ENCODE data around the gene SNX3.
"Not testable (repeated sequence)": the region's sequence is repeated elsewhere in the genome, so short reads cannot be mapped to it uniquely, and the experiment has no call there.

Gene SNX3

GRCh38 chr6:108254433-108255410 is 6.1 kb downstream of the SNX3 start:
- DNase-seq = no peak

GRCh38 chr6:108253241-108253640 is 7.6 kb downstream of the SNX3 start:
- DNase-seq = no peak

GRCh38 chr6:108252055-108252454 is 8.8 kb downstream of the SNX3 start:
- DNase-seq = no peak

DNA sequence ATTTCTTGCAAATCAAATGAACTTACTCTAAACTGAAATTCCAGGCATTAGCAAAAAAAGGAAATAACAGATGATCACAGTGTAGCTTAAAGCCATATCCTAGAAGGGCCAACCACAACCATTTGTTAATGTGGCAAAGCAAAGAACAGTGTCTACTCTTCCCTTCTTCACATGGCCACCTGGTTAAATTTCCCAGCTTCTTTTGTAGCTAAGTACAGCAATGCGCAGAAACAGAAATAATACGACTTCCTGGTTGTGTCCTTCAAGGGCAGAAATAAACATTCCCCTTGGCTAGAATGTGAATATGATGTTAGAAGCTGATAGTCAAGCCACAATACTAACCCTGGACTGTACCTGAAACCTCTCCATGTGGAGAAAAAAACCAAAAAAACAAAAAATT is 9.6 kb downstream of the SNX3 start:
- no peak for DNase-seq

GRCh38 chr6:108250240-108250866 is 10.5 kb downstream of the SNX3 start:
- DNase-seq = no peak

DNA sequence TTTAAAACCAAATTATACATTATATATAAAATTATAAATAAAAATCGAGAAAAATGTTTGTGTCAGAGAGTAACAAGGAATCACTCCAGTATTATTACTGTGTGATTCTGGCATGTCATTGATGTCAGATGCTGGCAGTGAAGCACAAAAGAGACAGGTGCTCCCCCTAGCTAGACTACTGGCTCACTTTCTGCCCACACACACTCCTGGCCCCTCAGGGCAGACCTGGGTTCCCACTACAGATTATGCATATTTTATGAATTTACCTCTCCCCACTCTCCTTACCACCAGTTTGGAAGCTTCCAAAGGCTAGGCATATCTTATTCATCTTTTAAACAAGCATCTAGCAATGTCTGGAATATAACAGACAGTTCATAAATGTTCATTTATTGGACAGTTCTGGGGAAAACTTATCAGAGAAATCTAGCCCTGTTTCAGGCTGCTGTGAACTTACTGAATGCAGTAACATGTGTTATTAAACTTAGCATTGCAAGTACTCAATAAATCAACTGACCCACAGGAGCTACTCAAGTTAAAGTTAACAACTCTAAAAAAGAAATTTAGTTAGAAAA is 12.8 kb downstream of the SNX3 start:
- no peak for DNase-seq

DNA sequence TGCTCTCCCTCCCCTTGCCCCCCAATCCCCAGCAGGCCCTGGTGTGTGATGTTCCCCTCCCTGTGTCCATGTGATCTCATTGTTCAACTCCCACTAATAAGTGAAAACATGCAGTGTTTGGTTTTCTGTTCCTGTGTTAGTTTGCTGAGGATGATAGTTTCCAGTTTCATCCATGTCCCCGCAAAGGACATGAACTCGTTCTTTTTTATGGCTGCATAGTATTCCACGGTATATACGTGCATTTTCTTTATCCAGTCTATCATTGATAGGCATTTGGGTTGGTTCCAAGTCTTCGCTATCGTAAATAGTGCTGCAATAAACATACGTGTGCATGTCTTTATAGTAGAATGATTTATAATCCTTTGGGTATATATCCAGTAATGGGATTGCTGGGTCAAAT is 15.7 kb downstream of the SNX3 start:
- not testable (repeated sequence) for DNase-seq

DNA sequence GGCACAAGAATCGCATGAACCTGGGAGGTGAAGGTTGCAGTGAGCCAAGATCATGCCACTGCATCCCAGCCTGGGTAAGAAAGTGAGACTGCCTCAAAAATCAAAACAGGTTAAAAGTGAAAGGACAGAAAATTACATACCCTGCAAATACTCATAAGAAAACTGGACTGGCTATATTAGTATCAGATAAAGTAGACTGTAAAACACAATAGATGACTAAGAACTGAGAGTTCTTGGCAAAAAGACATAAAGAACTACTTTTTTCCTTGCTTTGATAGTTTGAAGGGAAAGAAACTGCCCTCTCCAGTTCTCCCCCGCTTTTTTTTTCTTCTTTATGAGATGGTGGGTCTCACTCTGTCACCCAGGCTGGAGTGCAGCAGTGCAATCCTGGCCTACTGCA is 17.0 kb downstream of the SNX3 start:
- DNase-seq = no peak

- DNase-seq = no peak
Observed at GRCh38 chr6:108242721-108243120, 18.1 kb downstream of the SNX3 start.

- DNase-seq = no peak
Observed at GRCh38 chr6:108242259-108242658, 18.6 kb downstream of the SNX3 start.

GRCh38 chr6:108238322-108238721 is 22.5 kb downstream of the SNX3 start:
- DNase-seq = no peak

DNA sequence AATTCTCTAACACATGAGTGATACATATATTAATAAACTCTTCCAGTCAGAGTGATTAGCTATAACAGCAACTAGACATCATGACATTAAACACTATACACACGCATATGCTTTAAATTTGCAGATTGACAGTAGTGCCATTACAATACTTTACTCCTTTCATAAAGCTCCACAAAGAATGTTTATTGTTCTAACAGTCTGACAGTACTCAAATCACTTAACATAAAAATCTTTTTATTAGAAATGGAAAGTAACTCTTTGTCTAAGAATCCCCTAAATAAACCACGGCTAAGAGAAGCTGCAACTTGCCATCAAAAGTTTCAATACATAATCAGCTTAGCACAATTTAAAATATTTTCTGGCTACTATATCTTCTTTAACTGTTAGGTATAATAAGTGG is 24.0 kb downstream of the SNX3 start:
- DNase-seq = no peak

DNA sequence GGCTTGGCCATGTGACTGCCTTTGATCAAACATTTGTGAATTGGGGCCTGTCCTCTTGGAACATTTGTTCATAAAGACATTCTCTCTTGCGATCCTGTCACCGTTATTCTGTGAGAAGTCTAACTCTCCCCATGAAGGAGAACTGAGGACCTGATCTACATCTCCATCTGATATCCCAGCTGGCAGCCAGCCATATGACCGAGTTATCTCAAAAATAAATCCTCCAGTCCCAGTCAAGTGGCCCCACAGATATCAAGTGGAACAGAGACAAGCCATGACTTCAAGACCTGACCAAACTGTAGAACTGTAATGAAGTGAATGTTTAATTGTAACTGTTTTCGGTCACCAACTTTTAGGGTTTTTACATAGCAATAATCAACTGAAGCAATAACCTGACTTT is 25.7 kb downstream of the SNX3 start:
- no peak for DNase-seq

GRCh38 chr6:108228416-108228815 is 32.4 kb downstream of the SNX3 start:
- no peak for DNase-seq

DNA sequence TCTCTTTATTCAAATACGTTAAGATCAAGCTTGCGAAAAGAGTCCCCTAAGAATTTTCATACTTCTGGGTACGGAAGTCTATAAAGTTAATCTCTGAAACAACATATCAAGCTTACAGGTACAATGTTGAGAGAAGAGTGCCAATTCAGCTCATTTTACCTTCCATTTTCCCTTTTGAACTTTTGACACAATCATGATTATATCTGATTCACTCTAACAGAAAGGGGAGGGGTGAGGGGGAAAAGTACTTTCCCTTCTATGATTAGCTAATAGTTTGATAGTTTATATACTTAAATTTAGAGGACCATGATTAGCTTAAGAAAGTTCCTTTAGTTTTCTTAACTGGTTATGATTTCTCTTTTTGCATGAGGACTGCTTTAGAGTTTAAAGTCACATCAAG is 33.5 kb downstream of the SNX3 start:
- no peak for DNase-seq

DNA sequence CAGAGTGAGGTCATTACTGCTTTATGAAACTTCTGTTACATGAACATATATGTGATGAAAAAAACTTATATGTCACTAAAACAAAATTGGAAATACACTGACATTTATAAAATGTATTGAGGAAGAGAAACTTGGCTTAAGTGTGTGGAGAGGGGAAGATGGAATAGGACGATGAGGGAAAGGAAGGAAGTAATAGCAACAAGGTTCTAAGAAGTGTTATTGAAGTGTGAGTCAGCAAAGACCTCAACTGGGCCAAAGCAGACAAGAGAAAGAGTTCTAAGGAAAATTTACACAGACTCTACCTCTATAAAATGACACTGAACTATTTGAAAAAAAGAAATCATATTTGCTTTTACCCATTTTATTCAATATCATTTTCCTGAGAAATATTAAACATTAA is 38.3 kb downstream of the SNX3 start:
- DNase-seq = no peak

DNA sequence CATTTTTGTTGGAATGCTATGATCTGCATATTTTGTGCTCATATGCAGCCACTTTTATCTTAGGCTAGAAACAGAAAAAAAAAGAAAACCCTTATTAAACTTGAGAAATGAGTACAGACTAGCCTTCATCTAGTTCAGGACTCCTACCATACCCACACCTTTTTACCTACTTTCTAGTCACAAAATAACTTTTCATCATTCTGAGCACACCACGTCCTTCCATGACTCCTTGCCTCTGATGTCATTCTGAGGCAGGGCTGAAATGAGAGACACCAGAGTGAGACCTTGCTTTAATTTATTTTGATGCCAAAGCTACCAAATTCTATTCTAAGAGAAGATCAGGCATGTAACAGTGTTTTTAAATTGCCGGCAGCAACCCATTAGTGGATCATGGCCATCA is 38.8 kb downstream of the SNX3 start:
- no peak for DNase-seq

DNA sequence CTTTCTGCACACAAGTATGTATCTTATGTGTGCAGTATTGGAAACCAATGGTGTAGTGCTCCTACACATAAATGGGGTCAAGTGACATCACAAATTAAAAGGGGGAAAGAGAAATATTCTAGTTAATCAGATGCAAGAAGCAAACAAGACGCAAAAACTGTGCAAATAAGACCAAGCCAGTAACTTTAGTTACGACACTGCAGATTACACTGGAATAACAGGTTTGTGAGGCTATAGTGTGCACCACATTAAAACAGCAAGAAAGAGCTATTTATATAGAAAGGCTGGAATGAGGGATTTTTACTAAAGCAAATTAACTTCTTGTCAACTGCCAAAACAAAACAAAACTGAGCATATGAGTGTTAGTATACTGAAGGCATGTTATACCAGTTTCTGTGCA is 49.2 kb downstream of the SNX3 start:
- no peak for DNase-seq

- no peak for DNase-seq
Observed at GRCh38 chr6:108210556-108210955, 50.3 kb downstream of the SNX3 start.

DNA sequence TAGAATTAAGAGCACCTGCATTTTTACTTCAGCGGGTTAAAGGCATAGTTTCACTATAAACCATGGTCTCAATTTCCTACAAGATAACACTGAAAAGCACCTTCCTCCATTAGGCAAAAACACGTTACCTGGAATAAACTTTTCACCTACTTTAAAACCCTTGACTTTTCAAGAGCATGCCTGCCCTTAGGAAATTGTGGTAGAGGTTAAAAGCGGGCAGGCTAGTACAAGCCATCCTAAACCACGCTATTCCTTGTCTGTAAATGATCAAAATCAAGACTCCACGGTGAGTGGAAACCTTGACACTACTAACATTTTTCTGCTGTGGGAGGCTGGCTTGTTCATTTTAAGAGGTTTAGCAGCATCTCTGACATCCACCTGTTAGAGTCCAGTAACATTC is 51.1 kb downstream of the SNX3 start:
- no peak for DNase-seq

- no peak for DNase-seq
Observed at GRCh38 chr6:108207013-108207412, 53.8 kb downstream of the SNX3 start.

DNA sequence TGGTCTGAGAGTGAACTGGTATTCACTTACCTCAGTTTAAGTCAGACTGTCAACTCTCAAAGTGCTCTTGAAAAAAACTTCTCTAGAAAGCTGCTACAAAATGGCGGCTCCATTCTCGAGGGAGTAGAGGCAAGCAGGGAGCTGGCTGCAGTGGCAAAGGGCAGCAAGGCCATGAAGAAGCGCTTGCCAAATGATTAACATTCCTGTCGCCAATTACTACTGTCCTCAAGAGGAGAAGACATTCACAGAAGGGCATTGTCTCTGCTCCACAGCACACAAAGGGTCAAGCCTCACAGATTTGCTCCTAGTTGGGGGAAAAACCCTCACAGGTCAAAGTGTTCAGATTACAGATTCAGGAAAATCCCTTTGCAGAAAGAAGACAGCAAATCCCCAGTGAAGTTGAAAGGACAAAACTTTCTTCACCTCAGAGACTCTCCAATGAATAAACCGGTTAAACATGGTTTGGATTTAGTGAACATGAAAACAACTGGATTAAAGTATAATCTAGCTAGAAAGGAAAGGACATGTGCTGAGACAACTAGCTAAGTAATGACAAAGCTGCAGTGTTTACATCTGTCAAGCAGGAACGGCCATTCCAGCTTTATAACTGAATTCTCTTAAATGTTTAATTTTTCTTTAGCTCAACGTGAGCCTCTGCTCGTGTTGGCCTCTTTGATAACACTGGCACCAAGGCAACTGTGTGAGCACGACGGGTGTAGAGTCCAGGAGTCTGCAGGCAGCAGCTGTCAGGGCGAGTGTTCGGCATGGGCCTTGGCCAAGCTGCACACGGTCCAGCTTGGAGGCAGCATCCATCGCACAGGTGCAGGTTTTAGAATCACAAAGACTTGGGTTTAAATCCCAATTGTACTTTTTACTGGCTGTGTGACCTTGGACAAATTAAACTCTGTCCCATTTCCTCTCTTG is 57.4 kb downstream of the SNX3 start:
- DNase-seq = no peak

GRCh38 chr6:108200631-108201030 is 60.2 kb downstream of the SNX3 start:
- no peak for DNase-seq
